Suprapubic skin (tissue), 4 donors: ENCODE data around the gene TRIM54. TPM values are rescaled to one million over a fixed set of nuclear protein-coding genes. Genes with fewer than 3 reads are reported as not detected.

Experiments
- DNase-seq, 2 donors: peaks; one replicate each; pipeline ENCODE4 v3.0.0-alpha.2; 2019; ENCODE audit warnings: low spot score in 2 of 2
- H3K27ac ChIP-seq: fragments of 200-600 bp; sonication (generic); one replicate; pipeline ENCODE4 v1.5.1; 2019
- H3K27me3 ChIP-seq: fragments of 200-600 bp; sonication (generic); one replicate; pipeline ENCODE4 v1.5.1; 2019
- H3K36me3 ChIP-seq: fragments of 200-600 bp; sonication (generic); one replicate; pipeline ENCODE4 v1.5.1; 2019
- H3K4me1 ChIP-seq: fragments of 200-600 bp; sonication (generic); one replicate; pipeline ENCODE4 v1.5.1; 2019
- H3K4me3 ChIP-seq: fragments of 200-600 bp; sonication (generic); one replicate; pipeline ENCODE4 v1.5.1; 2019; ENCODE audit warnings: mild to moderate bottlenecking
- H3K9me3 ChIP-seq: fragments of 200-600 bp; sonication (generic); one replicate; pipeline ENCODE4 v1.5.1; 2019
- EP300 ChIP-seq: sonication (generic); formaldehyde crosslinking; IDR thresholded peaks from one replicate; pipeline ENCODE4 v1.6.1; 2017; ENCODE audit warnings: antibody characterized with exemption
- POLR2A ChIP-seq, 2 donors: fragments of 450-650 bp; IDR thresholded peaks; one replicate each; pipeline ENCODE4 v1.6.1; 2017; ENCODE audit warnings: antibody characterized with exemption in 2 of 2, mild to moderate bottlenecking in 2 of 2, moderate library complexity in 2 of 2
- POLR2AphosphoS5 ChIP-seq, 3 donors: sonication (generic); formaldehyde crosslinking; IDR thresholded peaks; one replicate each; pipeline ENCODE4 v1.6.1; 2017; ENCODE audit warnings: antibody characterized with exemption in 3 of 3
- WGBS: methylation state at CpG from one replicate; pipeline ENCODE4 v1.1.5; 2018; 5-methylcytosine and 5-hydroxymethylcytosine counted together
- total RNA-seq, 4 donors: library from RNA; depleted of rRNA; stranded (reverse); fragments of >200 nt; gene quantifications; one replicate each; pipeline ENCODE4 v1.1.0, GENCODE V29; 2016
- TF ChIP-seq, protein P1 (sequence below), 2 donors: fragments of 200-600 bp in 1 of 2; fragments of 450-650 bp in 1 of 2; sonication (generic) in 1 of 2; IDR thresholded peaks; one replicate each; pipeline ENCODE4 v1.5.1; 2016 to 2019; ENCODE audit warnings: antibody characterized with exemption in 2 of 2, mild to moderate bottlenecking in 1 of 2, moderate library complexity in 1 of 2

TRIM54 gene
- total RNA-seq, 4 donors from 2014 or later: not detected

- Histone ChIP-seq H3K4me3 (no peak overlapping the region), H3K36me3 (no peaks in the 10 kb centered on the region), H3K27me3 (peaks cover 16% of the 10 kb centered on the region), H3K4me1 (no peaks in the 10 kb centered on the region), H3K27ac (no peak overlapping the region), H3K9me3 (no peaks in the 10 kb centered on the region)
- DNase-seq: no peak
- TF ChIP-seq, protein P1, sequence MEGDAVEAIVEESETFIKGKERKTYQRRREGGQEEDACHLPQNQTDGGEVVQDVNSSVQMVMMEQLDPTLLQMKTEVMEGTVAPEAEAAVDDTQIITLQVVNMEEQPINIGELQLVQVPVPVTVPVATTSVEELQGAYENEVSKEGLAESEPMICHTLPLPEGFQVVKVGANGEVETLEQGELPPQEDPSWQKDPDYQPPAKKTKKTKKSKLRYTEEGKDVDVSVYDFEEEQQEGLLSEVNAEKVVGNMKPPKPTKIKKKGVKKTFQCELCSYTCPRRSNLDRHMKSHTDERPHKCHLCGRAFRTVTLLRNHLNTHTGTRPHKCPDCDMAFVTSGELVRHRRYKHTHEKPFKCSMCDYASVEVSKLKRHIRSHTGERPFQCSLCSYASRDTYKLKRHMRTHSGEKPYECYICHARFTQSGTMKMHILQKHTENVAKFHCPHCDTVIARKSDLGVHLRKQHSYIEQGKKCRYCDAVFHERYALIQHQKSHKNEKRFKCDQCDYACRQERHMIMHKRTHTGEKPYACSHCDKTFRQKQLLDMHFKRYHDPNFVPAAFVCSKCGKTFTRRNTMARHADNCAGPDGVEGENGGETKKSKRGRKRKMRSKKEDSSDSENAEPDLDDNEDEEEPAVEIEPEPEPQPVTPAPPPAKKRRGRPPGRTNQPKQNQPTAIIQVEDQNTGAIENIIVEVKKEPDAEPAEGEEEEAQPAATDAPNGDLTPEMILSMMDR (IDR thresholded peaks at IDR 0.05): no peak
- TF ChIP-seq POLR2A (IDR thresholded peaks at IDR 0.05) (no peak), EP300 (no peak), POLR2AphosphoS5 (IDR thresholded peaks at IDR 0.05) (no peak)
- 84% methylated on average over 5 of the region's 5 CpGs for WGBS
Observed at GRCh38 chr2:27290549-27290948, 8.3 kb downstream of the TRIM54 start.

DNA sequence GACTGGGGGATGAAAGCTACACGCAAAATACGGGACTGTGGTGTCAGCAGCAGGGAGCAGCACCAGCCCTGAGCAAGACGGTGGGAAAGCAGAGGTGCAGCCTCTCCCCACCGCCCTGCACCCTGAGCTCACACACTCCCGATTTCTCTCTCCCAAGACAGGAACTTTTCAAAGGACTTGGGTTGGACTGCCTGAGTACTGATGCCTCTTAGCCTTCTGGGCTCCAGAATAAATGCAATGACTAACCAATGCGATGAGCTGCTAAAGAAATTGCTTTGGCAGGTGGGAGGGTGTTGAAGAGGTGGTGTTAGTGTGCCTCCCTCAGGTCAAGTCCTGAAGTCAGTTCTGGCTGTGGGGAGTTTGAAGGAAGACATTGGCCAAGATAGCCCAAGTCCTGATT is 9.6 kb downstream of the TRIM54 start:
- no peaks in the 10 kb centered on the region for H3K4me1 ChIP-seq
- H3K4me3 ChIP-seq: no peak overlapping the region
- 51% methylated on average over 6 of the region's 6 CpGs for WGBS
- H3K27ac ChIP-seq: no peak overlapping the region
- peaks cover 16% of the 10 kb centered on the region for H3K27me3 ChIP-seq
- no peak for TF ChIP-seq POLR2A (IDR thresholded peaks at IDR 0.05)
- TF ChIP-seq, protein P1 (IDR thresholded peaks at IDR 0.05): no peak
- TF ChIP-seq EP300: no peak
- TF ChIP-seq POLR2AphosphoS5 (IDR thresholded peaks at IDR 0.05): no peak
- DNase-seq: no peak
- H3K36me3 ChIP-seq: no peaks in the 10 kb centered on the region
- no peaks in the 10 kb centered on the region for H3K9me3 ChIP-seq

GRCh38 chr2:27294928-27295327 is 12.7 kb downstream of the TRIM54 start:
- Histone ChIP-seq H3K9me3 (no peaks in the 10 kb centered on the region), H3K27ac (no peak overlapping the region), H3K4me1 (no peaks in the 10 kb centered on the region), H3K27me3 (peaks cover 15% of the 10 kb centered on the region), H3K36me3 (no peaks in the 10 kb centered on the region), H3K4me3 (no peak overlapping the region)
- DNase-seq: no peak
- WGBS: 89% methylated on average over 8 of the region's 8 CpGs
- TF ChIP-seq POLR2A (IDR thresholded peaks at IDR 0.05): no peak
- TF ChIP-seq, protein P1 (IDR thresholded peaks at IDR 0.05): no peak
- TF ChIP-seq EP300: no peak
- no peak for TF ChIP-seq POLR2AphosphoS5 (IDR thresholded peaks at IDR 0.05)

GRCh38 chr2:27296481-27296880 is 14.3 kb downstream of the TRIM54 start:
- WGBS: 47% methylated on average over 4 of the region's 4 CpGs
- Histone ChIP-seq H3K4me1 (no peaks in the 10 kb centered on the region), H3K9me3 (no peaks in the 10 kb centered on the region), H3K4me3 (no peak overlapping the region), H3K27ac (no peak overlapping the region), H3K36me3 (no peaks in the 10 kb centered on the region), H3K27me3 (peaks cover 12% of the 10 kb centered on the region)
- DNase-seq: no peak
- no peak for TF ChIP-seq POLR2AphosphoS5 (IDR thresholded peaks at IDR 0.05)
- TF ChIP-seq, protein P1 (IDR thresholded peaks at IDR 0.05): no peak
- TF ChIP-seq POLR2A (IDR thresholded peaks at IDR 0.05): no peak
- TF ChIP-seq EP300: no peak

GRCh38 chr2:27297195-27297594 is 15.0 kb downstream of the TRIM54 start:
- Histone ChIP-seq H3K27me3 (peaks cover 5% of the 10 kb centered on the region), H3K9me3 (no peaks in the 10 kb centered on the region), H3K4me3 (no peak overlapping the region), H3K27ac (no peak overlapping the region), H3K36me3 (no peaks in the 10 kb centered on the region), H3K4me1 (no peaks in the 10 kb centered on the region)
- no peak for TF ChIP-seq EP300
- no peak for TF ChIP-seq POLR2A (IDR thresholded peaks at IDR 0.05)
- TF ChIP-seq POLR2AphosphoS5 (IDR thresholded peaks at IDR 0.05): no peak
- TF ChIP-seq, protein P1 (IDR thresholded peaks at IDR 0.05): no peak
- 81% methylated on average over 3 of the region's 3 CpGs for WGBS
- DNase-seq: no peak
